HepG2 (cell line): Measurements from ENCODE around the gene DTNB. TPM values are rescaled to one million over a fixed set of nuclear protein-coding genes. Genes with fewer than 3 reads are reported as not detected.
A peak's percentile ranks its signal among the peaks of the same experiment; 100 is the strongest.

ENCODE experiments used
- ATAC-seq: fragments of 200-7000 bp; cut with Tn5 transposase; 3 replicates; pipeline ENCODE4 v1.9.1; 2020; ENCODE audit warnings: mild to moderate bottlenecking, moderate library complexity
- BruUV-seq: library from RNA; stranded (reverse); fragments of 400-500 nt; replicated peaks from 2 replicates; lab custom pipeline; 2021; lab: Mats Ljungman, UMichigan
- CTCF ChIA-PET: fragments of 300-600 bp; formaldehyde crosslinking; extraction: SDS; loops from one replicate; lab custom pipeline; 2021; ENCODE audit warnings: low total read pairs, inconsistent platforms, low intra/inter-chr PET ratio; lab: Yijun Ruan, JAX
- POLR2A ChIA-PET: fragments of 350-600 bp; sonication (Branson Sonifier 250); formaldehyde crosslinking; loops from one replicate; lab custom pipeline; 2020; ENCODE audit warnings: antibody characterized with exemption, inconsistent platforms; lab: Yijun Ruan, JAX
- DNase-seq: peaks from one replicate; pipeline ENCODE4 v3.0.0-alpha.2; 2015; ENCODE audit warnings: low spot score
- FAIRE-seq: peaks from 3 replicates; lab custom pipeline; 2011; peaks lifted over from hg19 to GRCh38; lab: Jason Lieb, UNC
- H2AFZ ChIP-seq: one replicate; pipeline ENCODE4 v1.6.1; 2011; ENCODE audit warnings: low read length, inconsistent platforms
- H3K27ac ChIP-seq: fragments of 300-600 bp; 3 replicates; pipeline ENCODE4 v1.8.0; 2011; ENCODE audit warnings: mixed run types, mild to moderate bottlenecking, mixed read lengths, low read length, inconsistent platforms; ENCODE audit not compliant: insufficient read depth; ENCODE audit errors: extremely low read length
- H3K27me3 ChIP-seq, 2 experiments: fragments of 200-600 bp in 1 of 2; 2 replicates in 1 of 2; 3 replicates in 1 of 2; pipeline versions ENCODE4 v1.6.0 to v1.8.0; 2011; ENCODE audit warnings: low read length in 2 of 2, mild to moderate bottlenecking in 2 of 2, moderate library complexity in 2 of 2, inconsistent platforms in 1 of 2; ENCODE audit not compliant: insufficient read depth in 2 of 2, control insufficient read depth in 1 of 2
- H3K36me3 ChIP-seq, 2 experiments: fragments of 200-600 bp in 1 of 2; replicated peaks in 1 of 2; 2 replicates in 1 of 2; 3 replicates in 1 of 2; pipeline versions ENCODE4 v1.5.1 to v1.8.0; 2011; ENCODE audit warnings: low read length in 2 of 2, inconsistent platforms in 1 of 2; ENCODE audit not compliant: insufficient read depth in 2 of 2, control insufficient read depth in 1 of 2
- H3K4me1 ChIP-seq: 2 replicates; pipeline ENCODE4 v1.5.1; 2012; ENCODE audit warnings: low read length, inconsistent platforms; ENCODE audit not compliant: insufficient read depth
- H3K4me2 ChIP-seq: 2 replicates; pipeline ENCODE4 v1.6.0; 2011; ENCODE audit warnings: low read depth, low read length, inconsistent platforms
- H3K4me3 ChIP-seq, 3 experiments: fragments of 200-600 bp in 1 of 3; sonication (generic), shearing (Covaris generic) in 1 of 3; replicated peaks in 1 of 3; 2 replicates each; pipeline ENCODE4 v1.5.1; 2011 to 2016; ENCODE audit warnings: low read length in 3 of 3, inconsistent platforms in 2 of 3, low read depth in 2 of 3, mild to moderate bottlenecking in 2 of 3, control low read depth in 1 of 3, mixed read lengths in 1 of 3; ENCODE audit not compliant: insufficient read depth in 1 of 3
- H3K79me2 ChIP-seq: one replicate; pipeline ENCODE4 v1.6.1; 2011; ENCODE audit warnings: low read length, inconsistent platforms; ENCODE audit not compliant: insufficient read depth
- H3K9ac ChIP-seq: 2 replicates; pipeline ENCODE4 v1.6.0; 2011; ENCODE audit warnings: mild to moderate bottlenecking, low read depth, low read length, inconsistent platforms; ENCODE audit not compliant: insufficient read depth
- H3K9me3 ChIP-seq: 2 replicates; pipeline ENCODE4 v1.5.1; 2012; ENCODE audit warnings: mild to moderate bottlenecking, low read length
- H4K20me1 ChIP-seq: 2 replicates; pipeline ENCODE4 v1.6.0; 2011; ENCODE audit warnings: inconsistent platforms, mild to moderate bottlenecking, low read length, moderate library complexity; ENCODE audit not compliant: insufficient read depth
- CC2D1A ChIP-seq: sonication (generic); formaldehyde crosslinking; IDR thresholded peaks from 2 replicates; pipeline ENCODE4 v1.8.1; 2023; ENCODE audit warnings: mild to moderate bottlenecking, missing genetic modification reagents
- DPF2 ChIP-seq: sonication (generic); formaldehyde crosslinking; IDR thresholded peaks from 2 replicates; pipeline ENCODE4 v1.4.0; 2020; ENCODE audit warnings: mild to moderate bottlenecking, low read depth, missing genetic modification reagents, borderline replicate concordance
- KLF12 ChIP-seq: sonication (generic); formaldehyde crosslinking; IDR thresholded peaks from 2 replicates; pipeline ENCODE4 v1.4.0; 2020; ENCODE audit warnings: missing genetic modification reagents, borderline replicate concordance
- MBD4 ChIP-seq: IDR thresholded peaks from 2 replicates; pipeline ENCODE4 v1.6.1; 2012; ENCODE audit warnings: low read length, inconsistent platforms, borderline replicate concordance
- PAF1 ChIP-seq: IDR thresholded peaks from 2 replicates; pipeline ENCODE4 v1.6.1; 2016; ENCODE audit warnings: missing genetic modification reagents, missing compliant biosample characterization
- PITX1 ChIP-seq: sonication (generic); formaldehyde crosslinking; IDR thresholded peaks from 2 replicates; pipeline ENCODE4 v1.5.1; 2020; ENCODE audit warnings: mild to moderate bottlenecking, missing genetic modification reagents
- POGK ChIP-seq: sonication (generic); formaldehyde crosslinking; conservative IDR thresholded peaks from 2 replicates; pipeline ENCODE4 v1.8.0; 2022; ENCODE audit warnings: mild to moderate bottlenecking, moderate library complexity, missing genetic modification reagents
- RFX3 ChIP-seq: IDR thresholded peaks from 2 replicates; pipeline ENCODE4 v1.6.1; 2016; ENCODE audit warnings: missing biosample characterization, missing genetic modification reagents
- ZHX2 ChIP-seq, 2 experiments: sonication (generic) in 1 of 2; formaldehyde crosslinking in 1 of 2; IDR thresholded peaks; 2 replicates each; pipeline versions ENCODE4 v1.6.1 to v1.9.0; 2014 to 2022; ENCODE audit warnings: antibody characterized with exemption in 1 of 2, borderline replicate concordance in 1 of 2, inconsistent platforms in 1 of 2, low read depth in 1 of 2, missing genetic modification reagents in 1 of 2
- ZNF501 ChIP-seq: sonication (generic); formaldehyde crosslinking; IDR thresholded peaks from 2 replicates; pipeline ENCODE4 v1.5.1; 2020; ENCODE audit warnings: mild to moderate bottlenecking, moderate library complexity, missing genetic modification reagents
- ZNF567 ChIP-seq: sonication (generic); formaldehyde crosslinking; IDR thresholded peaks from 2 replicates; pipeline ENCODE4 v1.8.1; 2023; ENCODE audit warnings: mild to moderate bottlenecking, missing genetic modification reagents, borderline replicate concordance
- ZNF770 ChIP-seq: sonication (generic); formaldehyde crosslinking; IDR thresholded peaks from 2 replicates; pipeline ENCODE4 v1.5.0; 2020; ENCODE audit warnings: mild to moderate bottlenecking, missing genetic modification reagents
- WGBS: methylation state at CpG from one replicate; pipeline ENCODE4 v1.1.6; 2017; ENCODE audit warnings: low lambda C conversion rate; 5-methylcytosine and 5-hydroxymethylcytosine counted together
- in situ Hi-C: cut with HindIII; loops from 2 replicates; pipeline ENCODE4 v1.10.0; 2017; ENCODE audit warnings: low pct_unique_long_range_greater_than_20kb; ENCODE audit not compliant: extremely low pct_ligation_motif_present
- intact Hi-C: fragments of 100-400 bp; cut with micrococcal nuclease; formaldehyde crosslinking; loops from one replicate; pipeline ENCODE4 v1.10.0; 2022; ENCODE audit not compliant: unreplicated experiment
- polyA plus RNA-seq, 8 experiments: library from polyadenylated mRNA; depleted of rRNA in 3 of 8; stranded (reverse) in 7 of 8; unstranded in 1 of 8; fragments of >200 nt; fragmentation: Illumina TruSeq in 4 of 8; extraction: Trizol in 4 of 8; gene quantifications; 2 replicates each; pipeline versions ENCODE4 v1.2.1 to v1.2.3, GENCODE V29; 2011 to 2016; ENCODE audit warnings: low read depth in 4 of 8, missing spikeins in 1 of 8, mixed read lengths in 1 of 8; ENCODE audit not compliant: insufficient read depth in 1 of 8
- total RNA-seq, 5 experiments: library from RNA; depleted of rRNA; stranded (reverse); fragments of >200 nt; fragmentation: Illumina TruSeq; extraction: Trizol; gene quantifications; 2 replicates each; pipeline ENCODE4 v1.2.3, GENCODE V29; 2016; ENCODE audit warnings: low read depth in 1 of 5

DTNB gene
- total and polyA plus RNA-seq, 2 of the 13 experiments (the other 11 are each of a cell fraction or from before 2014, with no cell fraction given): 14.4 to 23.9 TPM

GRCh38 chr2:25376750-25377621, 296.4 kb downstream of the DTNB start:
- POLR2A ChIA-PET: interaction anchor here (0.6 to 2.3 kb wide), 3 partner anchors 15 to 125 kb away, joined by 3 to 7 read pairs (median 4); no protein-coding TSS in a partner anchor
- H3K36me3 ChIP-seq: no peaks in the 10 kb centered on the region
- H3K27me3 ChIP-seq: peaks cover 5 to 25% of the 10 kb centered on the region in 2 experiments; a peak in 4 of 5 replicates
- no peaks in the 10 kb centered on the region for H3K79me2 ChIP-seq
- H3K27ac ChIP-seq: no peak overlapping the region
- FAIRE-seq: peak; percentile 74
- CTCF ChIA-PET: interaction anchor here (0.6 to 2.0 kb wide), 5 partner anchors 15 to 1481 kb away, joined by 3 to 15 read pairs (median 8); partner anchors contain the start of gene DNMT3A
- no peaks in the 10 kb centered on the region for H4K20me1 ChIP-seq
- DNase-seq: peak; percentile 72
- in situ Hi-C loops: no loop called here
- H3K4me3 ChIP-seq: peak overlapping the region in 2 of 3 experiments; percentile 38 to 62; a peak in 4 of 6 replicates
- BruUV-seq: no TSS peak
- ATAC-seq: peak; percentile 93
- peaks cover 29% of the 10 kb centered on the region for H3K4me1 ChIP-seq
- no peak overlapping the region; the same call in 1 of the 2 replicates for H3K9ac ChIP-seq
- H2AFZ ChIP-seq: no peak overlapping the region
- 28% methylated on average over 30 of the region's 52 CpGs for WGBS
- no peaks in the 10 kb centered on the region for H3K9me3 ChIP-seq
- peak overlapping the region; percentile 79 for H3K4me2 ChIP-seq
- intact Hi-C loops: loop anchor here (1.0 to 2.0 kb wide), 4 partner anchors 14 to 146 kb away; no protein-coding TSS in a partner anchor
- TF ChIP-seq MBD4 (no peak), ZHX2 (IDR thresholded peaks at IDR 0.05; ENCODE audit: low read depth) (no peak), ZHX2 (CRISPR knock-in tag; IDR thresholded peaks at IDR 0.05; ENCODE audit: borderline replicate concordance) (no peak), DPF2 (CRISPR knock-in tag) (no peak), KLF12 (CRISPR knock-in tag) (no peak), ZNF567 (CRISPR knock-in tag) (no peak), ZNF770 (CRISPR knock-in tag) (peak; percentile 70; the same call in 1 of the 2 replicates), PAF1 (CRISPR knock-in tag) (no peak), PITX1 (CRISPR knock-in tag) (peak; percentile 24; the same call in 1 of the 2 replicates), RFX3 (CRISPR knock-in tag) (no peak), CC2D1A (no peak), ZNF501 (CRISPR knock-in tag) (0 out of 2 replicates have a peak, but pooled peaks have one; percentile 37), POGK (peak; percentile 45)
